NCI-H446 treated with DMSO at 0.1 percent for 48 hours (cell line): ENCODE results near the gene ARSI.

Experiments used
- DNase-seq: peaks from one replicate; lab custom pipeline; 2025; lab: John Stamatoyannopoulos, UW

Gene ARSI

GRCh38 chr5:150326707-150327106, 24.0 kb upstream of the ARSI start:
- DNase-seq: no peak

GRCh38 chr5:150325426-150325825, 22.7 kb upstream of the ARSI start:
- no peak for DNase-seq

- no peak for DNase-seq
These were observed 21.1 kb upstream of the ARSI start for GRCh38 chr5:150323819-150324218.

- DNase-seq: no peak
These were observed 20.4 kb upstream of the ARSI start for GRCh38 chr5:150323092-150323491.

GRCh38 chr5:150322202-150322601, 19.5 kb upstream of the ARSI start:
- DNase-seq: no peak

GRCh38 chr5:150321784-150322183, 19.1 kb upstream of the ARSI start:
- no peak for DNase-seq

- DNase-seq: no peak
These were observed 18.5 kb upstream of the ARSI start for GRCh38 chr5:150321211-150321610.

GRCh38 chr5:150320044-150320613, 17.4 kb upstream of the ARSI start:
- no peak for DNase-seq

- no peak for DNase-seq
These were observed 16.7 kb upstream of the ARSI start for GRCh38 chr5:150319484-150319790.

GRCh38 chr5:150318613-150319483, 16.1 kb upstream of the ARSI start:
- DNase-seq: no peak

GRCh38 chr5:150317048-150318003, 14.6 kb upstream of the ARSI start:
- DNase-seq: no peak

GRCh38 chr5:150316320-150316719, 13.6 kb upstream of the ARSI start:
- no peak for DNase-seq

- DNase-seq: no peak
These were observed 12.5 kb upstream of the ARSI start for GRCh38 chr5:150315245-150315644.

- no peak for DNase-seq
These were observed 11.4 kb upstream of the ARSI start for GRCh38 chr5:150313921-150314716.

GRCh38 chr5:150313501-150313900, 10.8 kb upstream of the ARSI start:
- DNase-seq: no peak

GRCh38 chr5:150312518-150312917, 9.8 kb upstream of the ARSI start:
- no peak for DNase-seq

GRCh38 chr5:150311015-150311692, 8.4 kb upstream of the ARSI start:
- DNase-seq: no peak

GRCh38 chr5:150310246-150310645, 7.5 kb upstream of the ARSI start:
- no peak for DNase-seq

GRCh38 chr5:150309886-150310239, 7.2 kb upstream of the ARSI start:
- no peak for DNase-seq

- DNase-seq: peak; percentile 7
These were observed 6.6 kb upstream of the ARSI start for GRCh38 chr5:150309101-150309885.
